ENCODE data around the gene KASH5.

- TF ChIP-seq CTCF (IDR thresholded peaks at IDR 0.05; ENCODE audit: low read depth, low read length) (no peak), EZH2phosphoT487 (IDR thresholded peaks at IDR 0.05; ENCODE audit: low read depth) (no peak)
Observed at GRCh38 chr19:49436381-49437017, 48.5 kb downstream of the KASH5 start.
